Measurements from ENCODE around the gene ITPKB. TPM values are rescaled to one million over a fixed set of nuclear protein-coding genes. Genes with fewer than 3 reads are reported as not detected.

The ITPKB gene
- total RNA-seq, 1 donor, result 6.2 TPM

DNA sequence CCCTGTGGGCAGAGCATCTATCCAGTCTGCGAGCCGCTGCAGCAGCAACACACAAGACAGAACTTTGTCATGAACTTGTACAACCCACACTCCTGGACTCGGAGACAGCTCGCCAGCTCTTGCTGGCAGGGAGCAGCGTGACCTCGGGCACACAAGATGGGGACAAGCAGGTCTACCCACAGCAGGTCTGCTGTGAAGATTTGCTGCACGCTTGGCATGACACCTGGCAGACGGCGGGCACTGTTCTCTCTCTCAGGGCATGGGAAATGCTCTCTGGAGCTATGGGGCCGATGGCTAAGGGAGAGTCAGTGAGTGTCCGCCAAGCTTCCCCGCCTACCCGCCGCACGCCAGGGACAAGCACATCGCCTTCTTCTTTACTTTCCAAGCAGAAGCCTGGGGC lies 100.5 kb downstream of the ITPKB start:
- H2AFZ ChIP-seq (ENCODE audit: low read length), result no peak overlapping the region
- TF ChIP-seq, protein P1, sequence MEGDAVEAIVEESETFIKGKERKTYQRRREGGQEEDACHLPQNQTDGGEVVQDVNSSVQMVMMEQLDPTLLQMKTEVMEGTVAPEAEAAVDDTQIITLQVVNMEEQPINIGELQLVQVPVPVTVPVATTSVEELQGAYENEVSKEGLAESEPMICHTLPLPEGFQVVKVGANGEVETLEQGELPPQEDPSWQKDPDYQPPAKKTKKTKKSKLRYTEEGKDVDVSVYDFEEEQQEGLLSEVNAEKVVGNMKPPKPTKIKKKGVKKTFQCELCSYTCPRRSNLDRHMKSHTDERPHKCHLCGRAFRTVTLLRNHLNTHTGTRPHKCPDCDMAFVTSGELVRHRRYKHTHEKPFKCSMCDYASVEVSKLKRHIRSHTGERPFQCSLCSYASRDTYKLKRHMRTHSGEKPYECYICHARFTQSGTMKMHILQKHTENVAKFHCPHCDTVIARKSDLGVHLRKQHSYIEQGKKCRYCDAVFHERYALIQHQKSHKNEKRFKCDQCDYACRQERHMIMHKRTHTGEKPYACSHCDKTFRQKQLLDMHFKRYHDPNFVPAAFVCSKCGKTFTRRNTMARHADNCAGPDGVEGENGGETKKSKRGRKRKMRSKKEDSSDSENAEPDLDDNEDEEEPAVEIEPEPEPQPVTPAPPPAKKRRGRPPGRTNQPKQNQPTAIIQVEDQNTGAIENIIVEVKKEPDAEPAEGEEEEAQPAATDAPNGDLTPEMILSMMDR (IDR thresholded peaks at IDR 0.05; ENCODE audit: extremely low read depth, low read depth, low read length), result no peak
- no peak overlapping the region for H3K27ac ChIP-seq (ENCODE audit: low read depth, low read length)
- H3K4me1 ChIP-seq (ENCODE audit: insufficient read depth, low read length), result peaks cover 10% of the 10 kb centered on the region
- H3K9me3 ChIP-seq (ENCODE audit: low read depth, low read length), result no peaks in the 10 kb centered on the region
- H3K27me3 ChIP-seq (ENCODE audit: insufficient read depth, low read length), result no peaks in the 10 kb centered on the region
- H3K36me3 ChIP-seq (ENCODE audit: insufficient read depth, low read length), result no peaks in the 10 kb centered on the region
- H4K20me1 ChIP-seq (ENCODE audit: insufficient read depth, low read length), result no peaks in the 10 kb centered on the region
- H3K4me2 ChIP-seq (ENCODE audit: insufficient read depth, low read length), result no peak overlapping the region
- no peaks in the 10 kb centered on the region for H3K79me2 ChIP-seq (ENCODE audit: insufficient read depth, low read length)
- no peak overlapping the region for H3K4me3 ChIP-seq (ENCODE audit: insufficient read depth, low read length)
- no peak for DNase-seq (ENCODE audit: insufficient read length, low spot score, missing footprints)

DNA sequence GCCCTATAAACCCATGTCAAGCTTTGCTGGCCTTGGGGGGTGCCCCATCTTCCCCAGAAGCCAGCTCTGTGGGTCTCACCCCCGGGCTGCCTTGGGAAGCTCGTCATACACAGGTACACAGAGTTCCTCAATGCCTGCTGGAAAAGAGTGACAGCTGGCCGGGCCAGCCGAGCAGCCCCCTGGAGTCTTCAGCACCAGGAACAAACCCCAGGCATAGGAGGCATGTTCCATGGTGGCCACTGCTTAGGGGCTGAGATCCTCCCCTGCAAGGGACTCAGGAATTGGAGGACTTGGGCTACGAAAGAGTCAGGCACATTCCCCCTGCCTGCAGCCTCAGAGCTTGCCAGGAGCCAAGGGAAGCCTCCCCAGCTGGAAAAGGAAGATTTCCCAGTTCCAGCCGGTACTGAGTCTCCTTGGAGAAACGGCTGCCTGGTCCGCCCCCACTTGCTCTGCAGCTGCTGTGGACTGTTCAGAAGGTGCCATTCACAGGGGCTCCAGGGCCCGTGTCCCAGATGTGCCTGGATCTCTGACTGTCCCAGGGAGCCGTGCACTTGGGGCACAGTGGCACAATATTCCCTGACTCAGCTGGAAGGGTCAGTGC lies 101.0 kb downstream of the ITPKB start:
- H3K27ac ChIP-seq (ENCODE audit: low read depth, low read length), result no peak overlapping the region
- H2AFZ ChIP-seq (ENCODE audit: low read length), result no peak overlapping the region
- H3K4me2 ChIP-seq (ENCODE audit: insufficient read depth, low read length), result no peak overlapping the region
- TF ChIP-seq, protein P1 (IDR thresholded peaks at IDR 0.05; ENCODE audit: extremely low read depth, low read depth, low read length), result no peak
- no peaks in the 10 kb centered on the region for H3K36me3 ChIP-seq (ENCODE audit: insufficient read depth, low read length)
- no peaks in the 10 kb centered on the region for H3K79me2 ChIP-seq (ENCODE audit: insufficient read depth, low read length)
- no peaks in the 10 kb centered on the region for H3K9me3 ChIP-seq (ENCODE audit: low read depth, low read length)
- peaks cover 5% of the 10 kb centered on the region for H3K4me1 ChIP-seq (ENCODE audit: insufficient read depth, low read length)
- H3K27me3 ChIP-seq (ENCODE audit: insufficient read depth, low read length), result no peaks in the 10 kb centered on the region
- no peak for DNase-seq (ENCODE audit: insufficient read length, low spot score, missing footprints)
- no peak overlapping the region for H3K4me3 ChIP-seq (ENCODE audit: insufficient read depth, low read length)
- no peaks in the 10 kb centered on the region for H4K20me1 ChIP-seq (ENCODE audit: insufficient read depth, low read length)

DNA sequence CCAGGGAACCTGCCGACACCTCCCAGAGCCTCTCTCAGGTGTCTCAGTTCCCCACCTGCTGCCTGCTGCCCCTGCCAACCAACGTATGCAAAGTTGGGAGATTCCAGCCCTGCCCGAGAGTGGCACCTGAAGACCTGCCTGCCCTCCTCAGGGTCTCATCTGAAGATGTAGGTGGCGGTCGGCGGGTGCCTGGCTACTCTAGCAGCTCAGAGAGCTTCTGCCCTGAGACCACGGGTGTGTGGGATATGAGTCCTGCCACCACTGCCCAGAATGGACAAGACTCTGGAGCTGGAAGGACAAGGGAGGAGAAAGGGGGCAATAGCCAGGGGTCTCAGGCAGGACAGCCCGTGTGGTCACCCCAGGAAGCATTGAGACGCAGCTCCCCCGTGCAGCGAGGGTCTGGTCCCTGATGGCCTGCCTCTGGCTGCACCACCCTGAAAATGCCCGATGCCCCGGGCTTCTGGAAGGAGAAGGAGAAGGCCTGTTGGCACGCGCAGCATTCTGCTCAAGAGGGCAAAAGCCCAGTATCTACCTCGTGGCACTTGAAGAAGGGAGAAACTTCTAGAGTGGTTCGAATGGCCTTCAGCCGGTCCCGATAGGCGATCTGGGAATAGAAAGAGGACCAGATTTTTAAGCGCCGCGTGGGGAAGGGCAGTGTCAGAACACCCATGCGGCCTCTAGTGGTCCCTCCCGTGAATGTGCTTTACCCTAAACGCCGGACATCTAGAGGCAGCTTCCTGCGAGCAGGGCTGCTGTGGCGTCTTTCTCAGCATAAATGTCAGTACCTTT lies 101.7 kb downstream of the ITPKB start:
- peak; percentile 87 for DNase-seq (ENCODE audit: insufficient read length, low spot score, missing footprints)
- Histone ChIP-seq H3K79me2 (ENCODE audit: insufficient read depth, low read length) (no peaks in the 10 kb centered on the region), H3K27me3 (ENCODE audit: insufficient read depth, low read length) (no peaks in the 10 kb centered on the region), H3K9me3 (ENCODE audit: low read depth, low read length) (no peaks in the 10 kb centered on the region), H3K27ac (ENCODE audit: low read depth, low read length) (no peak overlapping the region), H4K20me1 (ENCODE audit: insufficient read depth, low read length) (no peaks in the 10 kb centered on the region), H3K4me3 (ENCODE audit: insufficient read depth, low read length) (no peak overlapping the region), H3K36me3 (ENCODE audit: insufficient read depth, low read length) (no peaks in the 10 kb centered on the region), H3K4me1 (ENCODE audit: insufficient read depth, low read length) (no peaks in the 10 kb centered on the region), H3K4me2 (ENCODE audit: insufficient read depth, low read length) (no peak overlapping the region), H2AFZ (ENCODE audit: low read length) (peak overlapping the region; percentile 7)
- TF ChIP-seq, protein P1 (IDR thresholded peaks at IDR 0.05; ENCODE audit: extremely low read depth, low read depth, low read length), result peak; percentile 54

DNA sequence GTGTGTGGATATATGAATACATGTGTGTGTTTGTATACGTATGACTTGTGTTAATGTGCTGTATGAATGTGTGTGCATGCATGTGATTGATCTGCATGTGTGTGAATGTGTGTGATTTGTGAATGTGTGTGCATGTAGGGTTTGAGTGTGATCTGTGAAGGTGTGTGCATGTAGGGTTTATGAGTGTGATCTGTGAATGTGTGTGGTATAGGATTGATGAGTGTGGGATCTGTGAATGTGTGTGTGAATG lies 102.3 kb downstream of the ITPKB start:
- H2AFZ ChIP-seq (ENCODE audit: low read length), result no peak overlapping the region
- H3K27me3 ChIP-seq (ENCODE audit: insufficient read depth, low read length), result peaks cover 3% of the 10 kb centered on the region
- no peak overlapping the region for H3K4me3 ChIP-seq (ENCODE audit: insufficient read depth, low read length)
- no peaks in the 10 kb centered on the region for H3K9me3 ChIP-seq (ENCODE audit: low read depth, low read length)
- H3K4me1 ChIP-seq (ENCODE audit: insufficient read depth, low read length), result no peaks in the 10 kb centered on the region
- H3K27ac ChIP-seq (ENCODE audit: low read depth, low read length), result no peak overlapping the region
- TF ChIP-seq, protein P1 (IDR thresholded peaks at IDR 0.05; ENCODE audit: extremely low read depth, low read depth, low read length), result no peak
- H4K20me1 ChIP-seq (ENCODE audit: insufficient read depth, low read length), result no peaks in the 10 kb centered on the region
- no peak overlapping the region for H3K4me2 ChIP-seq (ENCODE audit: insufficient read depth, low read length)
- H3K36me3 ChIP-seq (ENCODE audit: insufficient read depth, low read length), result no peaks in the 10 kb centered on the region
- H3K79me2 ChIP-seq (ENCODE audit: insufficient read depth, low read length), result no peaks in the 10 kb centered on the region
- DNase-seq (ENCODE audit: insufficient read length, low spot score, missing footprints), result no peak
